GM23338 (cell line): ENCODE data around the gene NHERF1. TPM values are rescaled to one million over a fixed set of nuclear protein-coding genes. Genes with fewer than 3 reads are reported as not detected.

Experiments used
- ATAC-seq: fragments of 200-7000 bp; cut with Tn5 transposase; 3 replicates; pipeline ENCODE4 v1.9.1; 2020
- DNase-seq: peaks from one replicate; pipeline ENCODE4 v3.0.0-alpha.2; 2015; ENCODE audit warnings: low spot score
- H2AFZ ChIP-seq: fragments of 200-600 bp; sonication (generic); 2 replicates; pipeline ENCODE4 v1.8.0; 2016; ENCODE audit warnings: antibody characterized with exemption, mild to moderate bottlenecking, moderate library complexity
- H3F3A ChIP-seq: fragments of 200-600 bp; sonication (generic); replicated peaks from 2 replicates; pipeline ENCODE4 v1.8.0; 2017; ENCODE audit warnings: antibody characterized with exemption, mixed run types, low read depth
- H3K27ac ChIP-seq: fragments of 200-600 bp; sonication (generic); 2 replicates; pipeline ENCODE4 v1.6.1; 2016; ENCODE audit warnings: low read depth
- H3K27me3 ChIP-seq: fragments of 200-600 bp; sonication (generic); 2 replicates; pipeline ENCODE4 v1.8.0; 2016; ENCODE audit warnings: mild to moderate bottlenecking, mixed run types, moderate library complexity; ENCODE audit not compliant: insufficient read depth
- H3K36me3 ChIP-seq: fragments of 200-600 bp; sonication (generic); 2 replicates; pipeline ENCODE4 v1.8.0; 2016; ENCODE audit warnings: mild to moderate bottlenecking; ENCODE audit not compliant: insufficient read depth
- H3K4me1 ChIP-seq: fragments of 200-600 bp; sonication (generic); 2 replicates; pipeline ENCODE4 v1.8.0; 2016; ENCODE audit warnings: mild to moderate bottlenecking, moderate library complexity; ENCODE audit not compliant: insufficient read depth
- H3K4me2 ChIP-seq: fragments of 200-600 bp; sonication (generic); 2 replicates; pipeline ENCODE4 v1.7.1; 2017; ENCODE audit warnings: mixed run types
- H3K4me3 ChIP-seq: fragments of 200-600 bp; sonication (generic); 2 replicates; pipeline ENCODE4 v1.6.1; 2016; ENCODE audit warnings: mixed run types
- H3K79me2 ChIP-seq: fragments of 200-600 bp; sonication (generic); replicated peaks from 2 replicates; pipeline ENCODE4 v1.8.0; 2017; ENCODE audit warnings: mild to moderate bottlenecking; ENCODE audit not compliant: insufficient read depth
- H3K9me2 ChIP-seq: fragments of 200-600 bp; sonication (generic); 2 replicates; pipeline ENCODE4 v1.8.0; 2017; ENCODE audit not compliant: insufficient read depth
- H4K20me1 ChIP-seq: fragments of 200-600 bp; sonication (generic); replicated peaks from 2 replicates; pipeline ENCODE4 v1.8.0; 2017; ENCODE audit warnings: mild to moderate bottlenecking; ENCODE audit not compliant: insufficient read depth
- H3K27ac Mint-ChIP-seq: 2 replicates; pipeline ENCODE4 v1.8.0; 2020; ENCODE audit warnings: inconsistent platforms, mild to moderate bottlenecking, moderate library complexity, mixed read lengths
- H3K27me3 Mint-ChIP-seq: 3 replicates; pipeline ENCODE4 v1.8.0; 2022; ENCODE audit warnings: low read depth, mild to moderate bottlenecking, moderate library complexity, mixed read lengths, inconsistent platforms; ENCODE audit not compliant: insufficient read depth, poor library complexity
- H3K36me3 Mint-ChIP-seq: 3 replicates; pipeline ENCODE4 v1.8.0; 2021; ENCODE audit warnings: low read depth, mild to moderate bottlenecking, inconsistent platforms, moderate library complexity, mixed read lengths
- H3K4me1 Mint-ChIP-seq: 3 replicates; pipeline ENCODE4 v1.8.0; 2020; ENCODE audit warnings: mild to moderate bottlenecking, inconsistent platforms, mixed read lengths
- H3K4me3 Mint-ChIP-seq: 3 replicates; pipeline ENCODE4 v1.8.0; 2021; ENCODE audit warnings: moderate library complexity, mild to moderate bottlenecking, inconsistent platforms, mixed read lengths
- H3K9me3 Mint-ChIP-seq: 3 replicates; pipeline ENCODE4 v1.8.0; 2020; ENCODE audit warnings: moderate library complexity, mild to moderate bottlenecking, inconsistent platforms, mixed read lengths
- CREB1 ChIP-seq: fragments of 250-450 bp; sonication (Bioruptor Pico); IDR thresholded peaks from 2 replicates; pipeline ENCODE4 v1.5.0; 2020; ENCODE audit warnings: low read depth, mild to moderate bottlenecking, moderate library complexity
- JUNB ChIP-seq: IDR thresholded peaks from one replicate; pipeline ENCODE4 v1.6.1; 2016; ENCODE audit warnings: antibody characterized with exemption; ENCODE audit not compliant: unreplicated experiment
- NANOG ChIP-seq: IDR thresholded peaks from 2 replicates; pipeline ENCODE4 v1.6.1; 2016; ENCODE audit warnings: antibody characterized with exemption, borderline replicate concordance
- STAT1 ChIP-seq: IDR thresholded peaks from one replicate; pipeline ENCODE4 v1.6.1; 2016; ENCODE audit warnings: antibody characterized with exemption; ENCODE audit not compliant: unreplicated experiment
- polyA plus RNA-seq: library from polyadenylated mRNA; unstranded; fragments of >200 nt; fragmentation: Nextera tagmentation; extraction: Ambion mirVana; gene quantifications from 2 replicates; pipeline ENCODE4 v1.2.1, GENCODE V29; 2016
- total RNA-seq: library from RNA; depleted of rRNA; stranded (reverse); fragments of >200 nt; shearing (Covaris generic); gene quantifications from 2 replicates; pipeline ENCODE4 v1.2.3, GENCODE V29; 2014
- TF ChIP-seq, protein P1 (sequence below): fragments of 250-450 bp; sonication (Bioruptor Pico); IDR thresholded peaks from 2 replicates; pipeline ENCODE4 v1.5.0; 2020; ENCODE audit warnings: mild to moderate bottlenecking, moderate library complexity
- TF ChIP-seq, protein P2 (sequence below): IDR thresholded peaks from one replicate; pipeline ENCODE4 v1.6.1; 2018; ENCODE audit warnings: antibody characterized with exemption; ENCODE audit not compliant: unreplicated experiment
- TF ChIP-seq, protein P3 (sequence below), 2 experiments: fragments of 200-600 bp in 1 of 2; sonication (generic) in 1 of 2; conservative IDR thresholded peaks; 2 replicates each; pipeline versions ENCODE4 v1.5.1 to v1.6.1; 2016 to 2017; ENCODE audit warnings: antibody characterized with exemption in 2 of 2, low read depth in 2 of 2, mild to moderate bottlenecking in 2 of 2, moderate library complexity in 1 of 2

NHERF1 gene
- total and polyA plus RNA-seq, 2 experiments from 2014 or later: 48.8 to 100 TPM

DNA sequence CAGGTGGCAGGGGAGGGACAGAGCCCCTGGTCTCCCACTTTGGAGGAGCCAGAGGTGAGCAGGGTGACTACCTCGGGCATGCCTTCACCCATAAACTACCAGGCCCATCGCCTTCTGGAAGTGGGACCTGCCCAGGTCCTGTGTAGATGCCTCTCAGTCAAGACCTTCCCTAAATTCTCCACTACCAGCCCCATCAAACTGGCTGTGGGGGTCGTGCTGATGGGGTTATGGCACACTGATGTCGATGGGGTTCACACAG is 17.2 kb upstream of the NHERF1 start (continued):
- TF ChIP-seq, protein P1, sequence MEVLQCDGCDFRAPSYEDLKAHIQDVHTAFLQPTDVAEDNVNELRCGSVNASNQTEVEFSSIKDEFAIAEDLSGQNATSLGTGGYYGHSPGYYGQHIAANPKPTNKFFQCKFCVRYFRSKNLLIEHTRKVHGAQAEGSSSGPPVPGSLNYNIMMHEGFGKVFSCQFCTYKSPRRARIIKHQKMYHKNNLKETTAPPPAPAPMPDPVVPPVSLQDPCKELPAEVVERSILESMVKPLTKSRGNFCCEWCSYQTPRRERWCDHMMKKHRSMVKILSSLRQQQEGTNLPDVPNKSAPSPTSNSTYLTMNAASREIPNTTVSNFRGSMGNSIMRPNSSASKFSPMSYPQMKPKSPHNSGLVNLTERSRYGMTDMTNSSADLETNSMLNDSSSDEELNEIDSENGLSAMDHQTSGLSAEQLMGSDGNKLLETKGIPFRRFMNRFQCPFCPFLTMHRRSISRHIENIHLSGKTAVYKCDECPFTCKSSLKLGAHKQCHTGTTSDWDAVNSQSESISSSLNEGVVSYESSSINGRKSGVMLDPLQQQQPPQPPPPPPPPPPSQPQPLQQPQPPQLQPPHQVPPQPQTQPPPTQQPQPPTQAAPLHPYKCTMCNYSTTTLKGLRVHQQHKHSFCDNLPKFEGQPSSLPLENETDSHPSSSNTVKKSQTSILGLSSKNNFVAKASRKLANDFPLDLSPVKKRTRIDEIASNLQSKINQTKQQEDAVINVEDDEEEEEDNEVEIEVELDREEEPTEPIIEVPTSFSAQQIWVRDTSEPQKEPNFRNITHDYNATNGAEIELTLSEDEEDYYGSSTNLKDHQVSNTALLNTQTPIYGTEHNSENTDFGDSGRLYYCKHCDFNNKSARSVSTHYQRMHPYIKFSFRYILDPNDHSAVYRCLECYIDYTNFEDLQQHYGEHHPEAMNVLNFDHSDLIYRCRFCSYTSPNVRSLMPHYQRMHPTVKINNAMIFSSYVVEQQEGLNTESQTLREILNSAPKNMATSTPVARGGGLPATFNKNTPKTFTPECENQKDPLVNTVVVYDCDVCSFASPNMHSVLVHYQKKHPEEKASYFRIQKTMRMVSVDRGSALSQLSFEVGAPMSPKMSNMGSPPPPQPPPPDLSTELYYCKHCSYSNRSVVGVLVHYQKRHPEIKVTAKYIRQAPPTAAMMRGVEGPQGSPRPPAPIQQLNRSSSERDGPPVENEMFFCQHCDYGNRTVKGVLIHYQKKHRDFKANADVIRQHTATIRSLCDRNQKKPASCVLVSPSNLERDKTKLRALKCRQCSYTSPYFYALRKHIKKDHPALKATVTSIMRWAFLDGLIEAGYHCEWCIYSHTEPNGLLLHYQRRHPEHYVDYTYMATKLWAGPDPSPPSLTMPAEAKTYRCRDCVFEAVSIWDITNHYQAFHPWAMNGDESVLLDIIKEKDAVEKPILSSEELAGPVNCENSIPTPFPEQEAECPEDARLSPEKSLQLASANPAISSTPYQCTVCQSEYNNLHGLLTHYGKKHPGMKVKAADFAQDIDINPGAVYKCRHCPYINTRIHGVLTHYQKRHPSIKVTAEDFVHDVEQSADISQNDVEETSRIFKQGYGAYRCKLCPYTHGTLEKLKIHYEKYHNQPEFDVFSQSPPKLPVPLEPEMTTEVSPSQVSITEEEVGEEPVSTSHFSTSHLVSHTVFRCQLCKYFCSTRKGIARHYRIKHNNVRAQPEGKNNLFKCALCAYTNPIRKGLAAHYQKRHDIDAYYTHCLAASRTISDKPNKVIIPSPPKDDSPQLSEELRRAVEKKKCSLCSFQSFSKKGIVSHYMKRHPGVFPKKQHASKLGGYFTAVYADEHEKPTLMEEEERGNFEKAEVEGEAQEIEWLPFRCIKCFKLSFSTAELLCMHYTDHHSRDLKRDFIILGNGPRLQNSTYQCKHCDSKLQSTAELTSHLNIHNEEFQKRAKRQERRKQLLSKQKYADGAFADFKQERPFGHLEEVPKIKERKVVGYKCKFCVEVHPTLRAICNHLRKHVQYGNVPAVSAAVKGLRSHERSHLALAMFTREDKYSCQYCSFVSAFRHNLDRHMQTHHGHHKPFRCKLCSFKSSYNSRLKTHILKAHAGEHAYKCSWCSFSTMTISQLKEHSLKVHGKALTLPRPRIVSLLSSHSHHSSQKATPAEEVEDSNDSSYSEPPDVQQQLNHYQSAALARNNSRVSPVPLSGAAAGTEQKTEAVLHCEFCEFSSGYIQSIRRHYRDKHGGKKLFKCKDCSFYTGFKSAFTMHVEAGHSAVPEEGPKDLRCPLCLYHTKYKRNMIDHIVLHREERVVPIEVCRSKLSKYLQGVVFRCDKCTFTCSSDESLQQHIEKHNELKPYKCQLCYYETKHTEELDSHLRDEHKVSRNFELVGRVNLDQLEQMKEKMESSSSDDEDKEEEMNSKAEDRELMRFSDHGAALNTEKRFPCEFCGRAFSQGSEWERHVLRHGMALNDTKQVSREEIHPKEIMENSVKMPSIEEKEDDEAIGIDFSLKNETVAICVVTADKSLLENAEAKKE (CRISPR knock-in tag): no peak

DNA sequence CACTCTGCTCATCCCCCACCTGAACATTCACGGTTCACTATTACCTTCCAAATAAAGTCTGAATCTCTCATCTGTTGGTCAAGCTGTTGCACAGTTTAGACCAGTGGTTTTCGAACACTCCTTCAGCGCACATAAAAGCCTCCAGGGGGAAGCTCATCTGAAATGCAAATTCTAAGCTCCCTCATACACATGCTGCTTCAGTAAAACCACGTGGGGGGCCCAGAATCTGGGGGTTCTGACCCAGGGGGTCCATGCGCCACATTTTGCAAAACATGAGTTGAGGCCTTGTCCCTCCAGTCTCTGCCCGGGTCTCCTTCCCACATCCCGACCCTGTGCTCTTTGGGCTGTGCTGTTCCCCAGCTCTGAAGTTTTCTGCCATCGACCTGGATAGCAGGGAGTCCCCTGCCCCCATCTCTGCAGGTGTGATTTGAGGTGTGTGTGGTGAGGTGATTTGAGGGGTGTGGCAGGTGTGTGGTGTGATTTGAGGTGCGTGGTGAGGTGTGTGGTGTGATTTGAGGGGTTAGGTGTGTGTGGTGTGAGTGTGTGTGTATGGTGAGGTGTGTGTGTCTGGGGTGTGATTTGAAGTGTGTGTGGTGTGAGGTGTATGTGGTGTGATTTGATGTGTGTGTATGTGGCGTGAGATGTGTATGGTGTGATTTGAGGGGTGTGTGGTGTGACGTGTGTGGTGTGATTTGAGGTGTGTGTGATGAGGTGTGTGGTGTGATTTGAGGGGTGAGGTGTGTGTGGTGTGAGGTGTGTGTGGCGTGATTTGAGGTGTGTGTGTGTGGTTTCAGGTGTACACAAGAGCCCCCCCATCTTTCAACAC is 16.2 kb upstream of the NHERF1 start:
- Histone ChIP-seq H3K79me2 (no peaks in the 10 kb centered on the region), H3K4me2 (no peak overlapping the region), H3K27me3 (peaks cover 11% of the 10 kb centered on the region; the same call in 1 of the 2 replicates), H3K36me3 (no peaks in the 10 kb centered on the region), H3K27ac (no peak overlapping the region), H3K4me3 (no peak overlapping the region), H3F3A (peaks cover 23% of the 10 kb centered on the region), H4K20me1 (no peaks in the 10 kb centered on the region), H3K9me2 (no peaks in the 10 kb centered on the region), H2AFZ (no peak overlapping the region), H3K4me1 (peaks cover 5% of the 10 kb centered on the region; the same call in 1 of the 2 replicates)
- Mint-ChIP-seq H3K4me3 (no peak overlapping the region), H3K9me3 (no peaks in the 10 kb centered on the region), H3K36me3 (no peaks in the 10 kb centered on the region), H3K4me1 (peaks cover 8% of the 10 kb centered on the region), H3K27me3 (peaks cover 13% of the 10 kb centered on the region), H3K27ac (no peak overlapping the region)
- DNase-seq (no peak), ATAC-seq (no peak)
- TF ChIP-seq STAT1 (no peak), JUNB (no peak), NANOG (no peak), CREB1 (CRISPR knock-in tag) (no peak)
- TF ChIP-seq, protein P2, sequence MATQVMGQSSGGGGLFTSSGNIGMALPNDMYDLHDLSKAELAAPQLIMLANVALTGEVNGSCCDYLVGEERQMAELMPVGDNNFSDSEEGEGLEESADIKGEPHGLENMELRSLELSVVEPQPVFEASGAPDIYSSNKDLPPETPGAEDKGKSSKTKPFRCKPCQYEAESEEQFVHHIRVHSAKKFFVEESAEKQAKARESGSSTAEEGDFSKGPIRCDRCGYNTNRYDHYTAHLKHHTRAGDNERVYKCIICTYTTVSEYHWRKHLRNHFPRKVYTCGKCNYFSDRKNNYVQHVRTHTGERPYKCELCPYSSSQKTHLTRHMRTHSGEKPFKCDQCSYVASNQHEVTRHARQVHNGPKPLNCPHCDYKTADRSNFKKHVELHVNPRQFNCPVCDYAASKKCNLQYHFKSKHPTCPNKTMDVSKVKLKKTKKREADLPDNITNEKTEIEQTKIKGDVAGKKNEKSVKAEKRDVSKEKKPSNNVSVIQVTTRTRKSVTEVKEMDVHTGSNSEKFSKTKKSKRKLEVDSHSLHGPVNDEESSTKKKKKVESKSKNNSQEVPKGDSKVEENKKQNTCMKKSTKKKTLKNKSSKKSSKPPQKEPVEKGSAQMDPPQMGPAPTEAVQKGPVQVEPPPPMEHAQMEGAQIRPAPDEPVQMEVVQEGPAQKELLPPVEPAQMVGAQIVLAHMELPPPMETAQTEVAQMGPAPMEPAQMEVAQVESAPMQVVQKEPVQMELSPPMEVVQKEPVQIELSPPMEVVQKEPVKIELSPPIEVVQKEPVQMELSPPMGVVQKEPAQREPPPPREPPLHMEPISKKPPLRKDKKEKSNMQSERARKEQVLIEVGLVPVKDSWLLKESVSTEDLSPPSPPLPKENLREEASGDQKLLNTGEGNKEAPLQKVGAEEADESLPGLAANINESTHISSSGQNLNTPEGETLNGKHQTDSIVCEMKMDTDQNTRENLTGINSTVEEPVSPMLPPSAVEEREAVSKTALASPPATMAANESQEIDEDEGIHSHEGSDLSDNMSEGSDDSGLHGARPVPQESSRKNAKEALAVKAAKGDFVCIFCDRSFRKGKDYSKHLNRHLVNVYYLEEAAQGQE: no peak
- TF ChIP-seq, protein P3, sequence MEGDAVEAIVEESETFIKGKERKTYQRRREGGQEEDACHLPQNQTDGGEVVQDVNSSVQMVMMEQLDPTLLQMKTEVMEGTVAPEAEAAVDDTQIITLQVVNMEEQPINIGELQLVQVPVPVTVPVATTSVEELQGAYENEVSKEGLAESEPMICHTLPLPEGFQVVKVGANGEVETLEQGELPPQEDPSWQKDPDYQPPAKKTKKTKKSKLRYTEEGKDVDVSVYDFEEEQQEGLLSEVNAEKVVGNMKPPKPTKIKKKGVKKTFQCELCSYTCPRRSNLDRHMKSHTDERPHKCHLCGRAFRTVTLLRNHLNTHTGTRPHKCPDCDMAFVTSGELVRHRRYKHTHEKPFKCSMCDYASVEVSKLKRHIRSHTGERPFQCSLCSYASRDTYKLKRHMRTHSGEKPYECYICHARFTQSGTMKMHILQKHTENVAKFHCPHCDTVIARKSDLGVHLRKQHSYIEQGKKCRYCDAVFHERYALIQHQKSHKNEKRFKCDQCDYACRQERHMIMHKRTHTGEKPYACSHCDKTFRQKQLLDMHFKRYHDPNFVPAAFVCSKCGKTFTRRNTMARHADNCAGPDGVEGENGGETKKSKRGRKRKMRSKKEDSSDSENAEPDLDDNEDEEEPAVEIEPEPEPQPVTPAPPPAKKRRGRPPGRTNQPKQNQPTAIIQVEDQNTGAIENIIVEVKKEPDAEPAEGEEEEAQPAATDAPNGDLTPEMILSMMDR (conservative IDR thresholded peaks at IDR 0.05; ENCODE audit: low read depth in 2 of 2): no peak
